HG03103 (cell line): ENCODE results near the gene MCM8.
"Not testable (repeated sequence)": the region's sequence is repeated elsewhere in the genome, so short reads cannot be mapped to it uniquely, and the experiment has no call there.

Experiments
- ATAC-seq: cut with Tn5 transposase; IDR thresholded peaks from one replicate; pipeline ENCODE4 v1.9.1; 2021; ENCODE audit warnings: low read depth; ENCODE audit not compliant: unreplicated experiment

MCM8 gene

GRCh38 chr20:5999783-6000182, 49.3 kb downstream of the MCM8 start:
- ATAC-seq = no peak

- no peak for ATAC-seq
These were observed 50.4 kb downstream of the MCM8 start for GRCh38 chr20:6000871-6001270.

GRCh38 chr20:6006603-6006949, 56.1 kb downstream of the MCM8 start:
- no peak for ATAC-seq

- ATAC-seq = no peak
These were observed 56.7 kb downstream of the MCM8 start for GRCh38 chr20:6007094-6007528.

GRCh38 chr20:6007529-6008103, 57.2 kb downstream of the MCM8 start:
- no peak for ATAC-seq

GRCh38 chr20:6008254-6008653, 57.8 kb downstream of the MCM8 start:
- no peak for ATAC-seq

GRCh38 chr20:6012179-6012578, 61.7 kb downstream of the MCM8 start:
- ATAC-seq = no peak

- ATAC-seq = no peak
These were observed 63.6 kb downstream of the MCM8 start for GRCh38 chr20:6014017-6014416.

GRCh38 chr20:6014957-6015356, 64.5 kb downstream of the MCM8 start:
- no peak for ATAC-seq

GRCh38 chr20:6017467-6017866, 67.0 kb downstream of the MCM8 start:
- no peak for ATAC-seq

- ATAC-seq = no peak
These were observed 67.4 kb downstream of the MCM8 start for GRCh38 chr20:6017880-6018279.

GRCh38 chr20:6024768-6025167, 74.3 kb downstream of the MCM8 start:
- no peak for ATAC-seq

- ATAC-seq = no peak
These were observed 75.6 kb downstream of the MCM8 start for GRCh38 chr20:6026051-6026450.

GRCh38 chr20:6028818-6029217, 78.4 kb downstream of the MCM8 start:
- no peak for ATAC-seq

- no peak for ATAC-seq
These were observed 79.1 kb downstream of the MCM8 start for GRCh38 chr20:6029538-6029937.

GRCh38 chr20:6030453-6031080, 80.1 kb downstream of the MCM8 start:
- no peak for ATAC-seq

- not testable (repeated sequence) for ATAC-seq
These were observed 82.5 kb downstream of the MCM8 start for GRCh38 chr20:6032907-6033306.

GRCh38 chr20:6034134-6034969, 83.9 kb downstream of the MCM8 start:
- ATAC-seq = no peak

- no peak for ATAC-seq
These were observed 85.8 kb downstream of the MCM8 start for GRCh38 chr20:6036213-6036612.

GRCh38 chr20:6037082-6037481, 86.6 kb downstream of the MCM8 start:
- no peak for ATAC-seq

- no peak for ATAC-seq
These were observed 87.8 kb downstream of the MCM8 start for GRCh38 chr20:6038256-6038655.

- ATAC-seq = no peak
These were observed 89.3 kb downstream of the MCM8 start for GRCh38 chr20:6039766-6040165.
